Left lung (tissue), 10 donors: Measurements from ENCODE around the gene RPL28. TPM values are rescaled to one million over a fixed set of nuclear protein-coding genes. Genes with fewer than 3 reads are reported as not detected.

Experiments
- ATAC-seq: fragments of 200-7000 bp; cut with Tn5 transposase; one replicate; pipeline ENCODE4 v1.9.1; 2020; ENCODE audit warnings: moderate library complexity
- DNase-seq, 4 donors: peaks; one replicate each; pipeline ENCODE4 v3.0.0-alpha.2; 2013 to 2020
- H3K27ac ChIP-seq, 2 donors: fragments of 200-600 bp; sonication (generic) in 1 of 2; one replicate each; pipeline versions ENCODE4 v1.5.0 to v1.8.0; 2020 to 2021
- H3K27me3 ChIP-seq, 2 donors: fragments of 200-600 bp; sonication (generic) in 1 of 2; one replicate each; pipeline versions ENCODE4 v1.5.0 to v1.8.0; 2020 to 2021
- H3K36me3 ChIP-seq, 2 donors: fragments of 200-600 bp; sonication (generic) in 1 of 2; one replicate each; pipeline versions ENCODE4 v1.5.0 to v1.8.0; 2020 to 2021
- H3K4me1 ChIP-seq, 2 donors: fragments of 200-600 bp; one replicate each; pipeline ENCODE4 v1.8.0; 2021
- H3K4me3 ChIP-seq, 2 donors: fragments of 200-600 bp; sonication (generic) in 1 of 2; one replicate each; pipeline versions ENCODE4 v1.5.0 to v1.8.0; 2020 to 2021; ENCODE audit warnings: mild to moderate bottlenecking in 1 of 2
- H3K9me3 ChIP-seq, 2 donors: fragments of 200-600 bp; sonication (generic) in 1 of 2; one replicate each; pipeline versions ENCODE4 v1.5.0 to v1.8.0; 2020 to 2021
- CTCF ChIP-seq, 2 donors: fragments of 200-600 bp; sonication (generic) in 1 of 2; IDR thresholded peaks; one replicate each; pipeline versions ENCODE4 v1.5.0 to v1.8.0; 2021; ENCODE audit warnings: antibody characterized with exemption in 2 of 2
- intact Hi-C, 2 donors: fragments of 100-400 bp; cut with DNase I; formaldehyde crosslinking; loops; one replicate each; pipeline versions ENCODE4 v1.11.2 to v1.14.2; 2022
- polyA plus RNA-seq, 6 donors: library from polyadenylated mRNA; unstranded; fragments of 120-200 nt; gene quantifications; one replicate each; pipeline ENCODE4 v1.2.1, GENCODE V29; 2013; ENCODE audit not compliant: insufficient read length in 6 of 6
- total RNA-seq, 2 donors: library from RNA; stranded (reverse); fragmentation: NEBNext Ultra II Directional; extraction: Animal tissue kit (Norgen Biotek cat#: 25700); gene quantifications; one replicate each; pipeline ENCODE4 v1.2.1, GENCODE V29; 2021
- donor health status: DM: no; HTN: yes; CAD: no.
- donor health status: DM: no; HTN: no; CAD: no.

The RPL28 gene
- total and polyA plus RNA-seq, 8 donors, result 1,216 to 1,774 (median 1,434) TPM

DNA sequence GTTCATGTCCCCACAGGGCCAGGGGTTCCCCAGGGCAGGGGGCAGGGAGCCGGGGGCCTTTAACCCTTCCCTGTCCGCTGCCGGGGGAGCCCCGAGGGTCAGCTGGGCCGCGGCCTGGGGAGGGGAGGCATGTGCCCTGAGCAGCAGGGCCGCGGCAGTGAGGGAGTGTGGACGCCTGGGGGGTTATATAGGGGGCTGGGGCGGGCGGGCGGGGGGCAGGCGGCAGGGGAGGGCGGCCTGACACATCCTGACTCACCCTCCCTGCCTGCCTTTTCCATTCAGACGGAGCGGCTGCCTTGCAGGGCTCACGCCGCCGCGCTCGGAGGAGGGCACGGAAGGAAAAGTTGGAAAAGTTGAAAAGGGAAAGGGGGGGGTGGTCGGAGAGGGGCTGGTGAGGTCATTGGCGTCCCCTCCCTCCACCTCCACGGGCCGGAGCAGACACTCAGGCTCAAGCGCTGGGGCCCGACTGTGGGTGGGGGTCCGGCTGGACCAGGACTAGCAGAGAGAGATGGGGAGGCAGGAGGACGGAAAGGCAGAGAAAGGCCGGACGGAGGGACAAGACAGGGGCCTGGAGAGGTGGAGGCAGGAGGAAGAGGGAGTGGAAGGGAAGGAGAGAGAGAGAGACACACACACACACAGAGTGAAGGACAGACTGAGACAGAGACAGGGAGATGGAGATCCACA lies 15.3 kb upstream of the RPL28 start, which contains the start of gene IL11:
IL11 (minus strand) TSS at position 159 of the 684 bp plus-strand sequence; CDS start at position 6, 153 bp downstream.
- H3K4me3 ChIP-seq, result no peak within 1 kb of the TSS
- no peak for TF ChIP-seq CTCF (IDR thresholded peaks at IDR 0.05)
- no peaks in the 10 kb centered on the region for H3K36me3 ChIP-seq
- no peak within 1 kb of the TSS for H3K27ac ChIP-seq
- no peaks in the 10 kb centered on the region for H3K9me3 ChIP-seq
- intact Hi-C loops, result no loop called here
- DNase-seq (no peak), ATAC-seq (no peak)
- peaks cover 32 to 86% of the 10 kb centered on the region in 2 donors for H3K27me3 ChIP-seq
- H3K4me1 ChIP-seq, result peaks cover 5 to 11% of the 10 kb centered on the region in 2 donors

- Histone ChIP-seq H3K27ac (no peak overlapping the region), H3K9me3 (no peaks in the 10 kb centered on the region), H3K27me3 (peaks cover 37 to 97% of the 10 kb centered on the region in 2 donors), H3K36me3 (no peaks in the 10 kb centered on the region), H3K4me1 (peaks cover 5 to 11% of the 10 kb centered on the region in 2 donors), H3K4me3 (no peak overlapping the region)
- ATAC-seq (no peak), DNase-seq (no peak)
- TF ChIP-seq CTCF (IDR thresholded peaks at IDR 0.05), result no peak
- intact Hi-C loops, result no loop called here
These were observed 13.2 kb upstream of the RPL28 start for GRCh38 chr19:55372316-55373081.

DNA sequence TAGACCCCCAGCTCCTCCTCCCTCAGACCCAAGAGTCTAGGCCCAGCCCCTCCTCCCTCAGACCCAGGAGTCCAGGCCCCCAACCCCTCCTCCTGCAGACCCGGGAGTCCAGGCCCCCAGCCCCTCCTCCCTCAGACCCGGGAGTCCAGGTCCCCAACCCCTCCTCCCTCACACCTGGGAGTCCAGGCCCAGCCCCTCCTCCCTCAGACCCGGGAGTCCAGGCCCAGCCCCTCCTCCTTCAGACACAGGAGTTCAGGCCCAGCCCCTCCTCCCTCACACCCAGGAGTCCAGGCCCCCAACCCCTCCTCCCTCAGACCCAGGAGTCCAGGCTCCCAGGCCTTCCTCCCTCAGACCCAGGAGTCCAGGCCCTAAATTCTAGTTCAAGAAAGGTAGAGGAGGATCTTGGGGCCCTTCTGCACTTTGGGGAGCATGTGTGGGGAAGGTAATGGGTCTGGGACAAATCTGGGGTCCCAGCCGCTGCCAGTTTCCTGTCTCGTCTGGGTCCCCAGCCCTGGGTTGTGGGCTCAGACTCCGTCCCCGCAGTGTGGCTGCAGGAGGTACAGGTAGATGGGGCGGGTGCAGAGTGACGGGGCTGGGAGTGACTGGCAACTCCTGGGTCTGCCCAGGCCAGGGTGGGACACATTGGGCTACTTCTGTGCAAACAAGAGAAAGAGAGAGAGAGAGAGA lies 12.3 kb upstream of the RPL28 start:
- H3K4me3 ChIP-seq, result no peak overlapping the region
- intact Hi-C loops, result no loop called here
- ATAC-seq (no peak), DNase-seq (no peak)
- no peaks in the 10 kb centered on the region for H3K36me3 ChIP-seq
- peaks cover 37 to 94% of the 10 kb centered on the region in 2 donors for H3K27me3 ChIP-seq
- no peak overlapping the region for H3K27ac ChIP-seq
- peaks cover 5 to 11% of the 10 kb centered on the region in 2 donors for H3K4me1 ChIP-seq
- TF ChIP-seq CTCF (IDR thresholded peaks at IDR 0.05), result no peak
- H3K9me3 ChIP-seq, result no peaks in the 10 kb centered on the region

DNA sequence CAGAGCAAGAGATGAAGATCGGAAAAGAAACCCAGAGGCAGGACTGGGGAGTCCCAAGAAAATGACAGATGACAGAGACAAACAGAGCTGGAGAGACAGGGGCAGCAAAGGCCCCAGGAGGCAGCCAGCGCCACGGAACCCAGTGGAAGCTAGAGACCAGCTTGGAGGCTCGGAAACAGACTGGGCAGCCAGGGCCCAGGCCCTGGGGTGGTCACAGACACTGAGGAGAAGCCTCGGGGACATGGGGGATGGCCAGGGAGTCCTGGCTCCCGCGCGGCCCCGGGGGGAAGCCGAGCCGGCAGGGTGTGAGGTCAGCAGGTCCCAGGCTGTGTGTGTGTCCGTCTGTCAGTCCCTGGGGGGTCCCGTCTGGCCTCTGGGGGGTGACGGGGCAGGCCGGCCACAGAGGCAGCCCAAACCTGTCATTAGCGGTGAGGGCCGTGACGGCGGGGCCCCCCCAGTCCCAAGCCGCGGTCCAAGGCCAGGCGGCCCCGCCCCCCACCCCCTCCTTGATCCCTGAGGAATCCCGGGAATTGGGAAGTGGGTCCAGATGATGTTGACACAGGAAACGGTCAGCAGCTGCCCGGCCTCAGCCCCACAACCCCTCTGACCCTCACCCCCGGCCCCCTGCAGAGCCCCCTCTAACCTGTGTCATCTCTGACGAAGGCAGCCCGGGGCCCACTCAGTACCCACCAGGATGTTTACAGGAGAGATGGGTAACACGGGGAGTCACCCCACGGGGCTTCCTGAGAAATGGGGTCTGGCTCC lies 11.6 kb upstream of the RPL28 start:
- Histone ChIP-seq H3K36me3 (no peaks in the 10 kb centered on the region), H3K4me1 (peaks cover 5 to 8% of the 10 kb centered on the region in 2 donors), H3K4me3 (no peak overlapping the region), H3K27ac (no peak overlapping the region), H3K9me3 (no peaks in the 10 kb centered on the region), H3K27me3 (peaks cover 31 to 86% of the 10 kb centered on the region in 2 donors)
- intact Hi-C loops, result no loop called here
- ATAC-seq, result no peak
- DNase-seq, result no peak
- no peak for TF ChIP-seq CTCF (IDR thresholded peaks at IDR 0.05)
